ENCODE data around the gene FCER2. TPM values are rescaled to one million over a fixed set of nuclear protein-coding genes. Genes with fewer than 3 reads are reported as not detected.
A peak's percentile ranks its signal among the peaks of the same experiment; 100 is the strongest.
"Not testable (repeated sequence)": the region's sequence is repeated elsewhere in the genome, so short reads cannot be mapped to it uniquely, and the experiment has no call there.

The FCER2 gene, protein sequence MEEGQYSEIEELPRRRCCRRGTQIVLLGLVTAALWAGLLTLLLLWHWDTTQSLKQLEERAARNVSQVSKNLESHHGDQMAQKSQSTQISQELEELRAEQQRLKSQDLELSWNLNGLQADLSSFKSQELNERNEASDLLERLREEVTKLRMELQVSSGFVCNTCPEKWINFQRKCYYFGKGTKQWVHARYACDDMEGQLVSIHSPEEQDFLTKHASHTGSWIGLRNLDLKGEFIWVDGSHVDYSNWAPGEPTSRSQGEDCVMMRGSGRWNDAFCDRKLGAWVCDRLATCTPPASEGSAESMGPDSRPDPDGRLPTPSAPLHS
- total RNA-seq, result 2.7 TPM

DNA sequence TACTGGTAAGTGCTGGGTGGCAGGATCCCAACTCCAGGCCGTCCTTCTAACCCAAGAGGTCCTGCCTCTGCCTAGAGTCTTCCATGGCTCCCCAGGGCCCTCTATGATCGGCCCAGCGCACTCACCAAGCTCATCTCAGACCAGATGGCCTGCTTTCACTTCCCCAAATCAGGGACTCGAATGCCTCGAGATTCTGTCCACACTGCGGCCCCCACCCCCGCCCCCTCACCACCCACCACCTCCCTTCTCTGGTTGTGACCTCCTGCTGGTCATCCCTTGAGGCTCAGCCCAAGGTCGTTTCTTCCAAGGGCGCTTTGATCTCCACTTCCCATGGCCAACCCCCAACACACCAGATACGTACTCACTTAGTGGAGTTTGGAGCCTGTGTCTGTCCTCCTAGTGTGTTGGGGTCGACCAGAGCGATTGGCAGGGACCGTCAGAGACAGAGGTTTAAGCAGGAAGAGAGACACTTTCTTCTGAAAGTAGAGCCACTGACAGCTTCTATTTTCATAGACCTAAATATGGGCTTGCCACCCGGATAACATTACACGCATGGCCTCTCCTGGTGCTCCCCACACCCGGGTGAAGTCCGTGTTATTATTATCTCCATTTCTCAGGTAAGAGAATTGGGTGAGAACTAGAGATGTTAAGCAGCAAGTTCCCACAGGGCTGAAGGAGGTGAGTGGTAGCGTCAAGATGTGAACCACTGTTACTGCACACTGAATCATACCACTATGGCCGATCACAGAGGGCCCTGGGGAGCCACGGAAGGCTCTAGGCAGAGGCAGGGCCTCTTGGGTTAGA lies at the start of gene FCER2:
TSS of gene FCER2 (minus strand) at position 478 of the 804 bp plus-strand sequence. CDS start 2,371 bp downstream, outside the sequence.
- DNase-seq (ENCODE audit: low read depth in 2 of 3, low spot score in 2 of 3), result no peak

DNA sequence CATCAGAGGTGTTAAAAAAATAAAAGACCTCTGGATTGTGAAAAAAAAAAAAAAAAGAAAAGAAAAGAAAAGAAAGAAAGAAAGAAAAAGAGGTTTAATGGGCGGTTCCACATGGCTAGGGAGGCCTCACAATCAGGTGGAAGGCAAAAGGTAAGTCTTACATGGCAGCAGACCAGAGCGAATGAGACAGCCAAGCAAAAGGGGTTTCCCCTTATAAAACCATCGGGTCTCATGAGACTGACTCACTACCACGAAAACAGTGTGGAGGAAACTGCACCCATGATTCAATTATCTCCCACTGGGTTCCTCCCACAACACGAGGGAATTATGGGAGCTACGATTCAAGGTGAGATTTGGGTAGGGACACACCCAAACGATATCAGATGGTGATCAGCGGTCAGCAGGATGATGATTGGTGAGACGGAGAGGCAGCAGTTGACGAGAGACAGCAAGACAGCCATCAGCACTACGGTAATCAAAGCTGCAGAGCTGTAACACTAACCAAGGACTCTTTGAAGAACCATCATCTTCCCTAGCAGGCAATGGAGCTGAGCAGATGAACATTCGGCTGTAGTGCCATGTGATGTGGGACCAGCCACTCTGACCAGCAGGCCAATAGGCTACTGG lies 49.3 kb upstream of the FCER2 start:
- peak in 2 of 3 donors; percentile 36 to 73 for DNase-seq (ENCODE audit: low read depth in 2 of 3, low spot score in 2 of 3)

DNA sequence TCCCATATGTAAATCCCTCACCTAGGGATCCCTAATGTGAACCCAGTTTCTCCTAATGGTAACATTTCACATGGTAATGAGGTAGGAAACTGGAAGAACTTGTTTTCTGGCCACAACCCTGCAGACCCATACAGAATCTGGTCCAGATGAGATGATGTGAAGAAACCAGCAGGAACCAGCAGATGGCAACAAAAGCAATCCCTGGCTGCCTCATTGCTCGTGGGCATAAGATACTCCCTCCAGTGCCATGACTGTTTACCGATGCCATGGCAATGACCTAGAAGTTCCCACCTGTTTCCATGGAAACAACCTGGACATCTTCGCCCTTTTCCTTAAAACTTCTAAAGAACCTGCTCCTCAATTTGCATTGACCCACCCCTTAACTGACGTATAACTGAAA lies 46.8 kb upstream of the FCER2 start:
- peak in 1 of 3 donors; percentile 37 for DNase-seq (ENCODE audit: low read depth in 2 of 3, low spot score in 2 of 3)

DNA sequence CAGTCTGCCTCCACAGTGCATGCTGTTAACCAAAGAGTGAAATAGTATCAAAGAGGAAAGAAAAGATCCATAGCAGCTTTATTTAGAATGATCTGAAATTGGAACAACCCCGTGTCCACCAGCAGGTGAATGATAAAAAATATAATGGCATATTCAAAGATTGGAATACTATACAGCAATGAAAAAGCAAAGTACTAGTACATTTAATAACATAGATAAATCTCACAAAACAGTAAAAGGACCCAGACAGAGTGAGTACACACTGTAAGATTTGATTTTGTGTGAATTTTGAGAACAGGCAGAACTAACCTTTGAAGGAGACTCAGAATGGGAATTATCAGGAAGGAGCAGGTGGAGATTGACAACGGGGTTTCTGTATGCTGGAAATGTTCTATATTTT lies 46.2 kb upstream of the FCER2 start:
- DNase-seq (ENCODE audit: low read depth in 2 of 3, low spot score in 2 of 3), result no peak

DNA sequence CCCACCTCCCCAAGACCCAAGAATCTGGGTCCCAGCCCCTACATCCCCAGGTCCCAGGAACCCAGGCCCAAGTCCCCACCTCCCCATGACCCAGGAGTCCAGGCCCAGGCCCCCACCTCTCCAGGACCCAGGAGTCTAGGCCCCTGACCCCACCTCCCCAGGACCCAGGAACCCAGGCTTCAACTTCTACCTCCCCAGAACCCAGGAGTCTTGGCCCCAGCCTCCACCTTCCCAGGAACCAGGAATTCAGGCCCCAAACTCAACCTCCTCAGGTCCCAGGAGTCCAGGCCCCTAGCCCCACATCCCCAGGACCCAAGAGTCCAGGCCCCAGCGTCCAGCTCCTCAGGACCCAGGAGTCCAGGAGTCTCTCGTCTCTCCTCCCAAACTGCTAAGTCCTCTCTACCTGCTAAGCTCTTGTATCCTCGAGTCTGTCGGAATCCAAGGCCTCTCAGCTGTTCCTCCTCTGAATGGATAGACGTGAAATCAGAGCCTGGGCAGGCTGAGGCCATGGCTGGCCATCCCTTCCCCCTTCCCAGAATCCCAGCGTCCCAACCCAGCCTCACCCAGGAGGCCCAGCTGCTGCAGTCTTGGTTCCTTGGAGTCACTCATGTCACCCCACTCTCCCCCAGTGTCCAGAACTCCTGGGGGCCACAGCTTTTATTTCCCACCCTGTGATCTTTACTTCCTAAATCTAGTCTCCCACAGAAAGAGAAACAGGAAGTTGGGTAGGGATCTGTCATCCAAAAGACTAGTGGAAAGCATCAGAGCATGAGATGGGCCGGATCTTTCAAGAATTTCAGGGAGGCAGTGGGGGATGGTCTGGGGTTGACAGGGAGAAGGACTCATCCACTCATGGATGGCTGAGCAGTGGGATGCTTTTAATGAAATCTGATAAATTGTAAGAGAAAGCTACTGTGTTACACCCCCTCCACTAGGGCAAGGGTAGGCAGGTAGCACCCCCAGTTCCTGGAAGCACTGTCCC lies 45.3 kb upstream of the FCER2 start, which contains the start of gene CD209:
TSS of gene CD209 (minus strand) at position 632 of the 982 bp plus-strand sequence. CDS start at position 609, 23 bp downstream.
- DNase-seq (ENCODE audit: low read depth in 2 of 3, low spot score in 2 of 3), result no peak

DNA sequence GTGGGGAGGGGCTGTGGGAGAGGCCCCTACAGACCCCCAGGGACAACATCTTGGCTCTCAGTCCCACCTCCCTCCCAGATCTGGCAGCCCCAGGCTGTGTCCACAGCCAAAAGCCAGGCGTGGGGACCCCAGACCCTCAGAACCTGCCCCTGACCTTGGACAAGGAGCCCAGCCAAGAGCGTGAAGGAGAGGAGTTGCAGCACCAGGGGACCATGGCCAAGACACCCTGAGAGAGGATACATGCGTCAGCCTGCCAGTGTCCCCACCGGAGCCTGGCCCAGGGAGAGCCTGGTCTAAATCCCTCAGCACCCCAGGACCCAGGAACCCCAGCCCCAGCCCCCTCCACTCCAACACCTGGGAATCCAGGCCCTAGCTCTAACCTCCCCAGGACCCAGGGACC lies 44.4 kb upstream of the FCER2 start:
- DNase-seq (ENCODE audit: low read depth in 2 of 3, low spot score in 2 of 3), result not testable (repeated sequence)

DNA sequence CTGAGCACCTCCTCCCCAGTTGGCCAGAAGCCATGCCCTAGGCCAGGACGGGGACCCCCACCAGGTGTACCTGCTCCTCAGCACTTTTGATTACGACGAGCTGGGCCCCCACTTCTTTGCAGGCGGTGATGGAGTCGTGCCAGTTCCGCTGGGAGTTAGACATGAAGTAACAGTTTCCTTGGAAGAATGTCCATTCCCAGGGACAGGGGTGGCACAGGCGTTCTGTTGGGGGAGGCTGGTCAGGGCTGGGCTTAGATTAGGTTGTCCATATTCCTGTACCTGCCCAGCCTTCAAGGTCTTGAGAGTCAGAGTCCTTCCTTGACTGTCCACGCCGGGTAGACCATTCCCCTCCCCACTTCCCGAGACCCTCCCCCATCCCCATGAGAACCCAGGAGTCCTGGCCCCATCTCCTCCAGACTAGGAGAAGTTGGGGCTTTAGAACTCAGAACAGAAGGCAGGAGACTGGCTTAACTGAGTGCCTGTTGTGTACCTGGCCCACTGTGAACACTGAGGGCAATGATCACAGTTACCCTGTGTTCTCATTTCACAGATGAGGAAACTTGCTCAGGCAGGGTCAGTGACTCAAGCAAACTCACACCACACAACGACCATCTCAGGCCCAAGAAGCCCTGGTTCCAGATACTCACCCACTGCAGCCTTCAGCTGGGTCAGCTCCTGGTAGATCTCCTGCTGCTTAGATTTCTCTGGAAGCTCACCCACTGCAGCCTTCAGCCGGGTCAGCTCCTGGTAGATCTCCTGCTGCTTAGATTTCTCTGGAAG lies 43.1 kb upstream of the FCER2 start:
- no peak for DNase-seq (ENCODE audit: low read depth in 2 of 3, low spot score in 2 of 3)

DNA sequence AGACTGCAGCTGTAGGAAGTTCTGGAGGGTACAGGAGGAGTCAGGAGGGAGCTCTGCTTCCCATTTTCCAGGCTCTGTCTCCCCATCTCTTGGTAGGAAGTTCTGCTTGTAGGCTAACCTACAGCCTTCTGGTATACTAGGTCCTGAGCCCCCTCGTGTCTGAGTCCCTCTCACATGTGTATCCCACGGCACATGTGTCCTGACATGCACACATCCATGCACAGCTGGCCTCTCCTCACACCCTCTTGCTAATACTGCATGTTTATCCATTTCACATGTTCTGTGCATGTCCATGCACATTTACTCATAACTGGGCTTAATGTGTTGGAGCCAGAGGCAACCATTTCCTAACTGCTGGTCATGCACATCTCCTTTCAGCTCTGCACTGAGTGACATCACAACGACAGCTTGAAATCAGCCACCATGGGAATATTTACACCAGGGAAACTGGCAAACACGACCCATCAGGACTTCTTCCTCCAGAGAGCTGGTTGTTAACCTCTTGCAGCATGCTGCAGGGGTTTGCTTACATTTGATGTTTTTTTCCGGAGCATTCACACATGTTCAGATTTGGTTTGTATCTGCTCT lies 42.4 kb upstream of the FCER2 start:
- DNase-seq (ENCODE audit: low read depth in 2 of 3, low spot score in 2 of 3), result no peak

DNA sequence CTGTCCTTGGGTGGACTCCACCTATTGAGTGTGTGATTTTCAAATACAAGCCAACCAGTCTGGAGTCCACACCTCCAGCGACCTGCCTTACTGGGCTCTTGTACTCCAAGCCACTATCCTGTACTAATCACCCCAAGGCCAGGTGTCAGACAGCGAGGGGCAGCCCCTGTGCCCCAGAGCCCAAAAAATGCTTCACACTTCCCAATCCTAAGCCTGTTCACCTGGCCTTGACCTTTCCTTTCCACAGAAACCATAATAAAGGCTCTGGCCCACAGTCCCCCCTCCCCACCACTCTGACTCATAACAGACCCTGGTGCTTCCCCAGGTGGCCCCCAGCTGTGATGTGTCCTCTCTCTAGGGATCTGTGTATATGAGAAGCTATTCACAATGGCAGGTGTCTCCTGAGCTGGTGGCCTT lies 41.5 kb upstream of the FCER2 start:
- no peak for DNase-seq (ENCODE audit: low read depth in 2 of 3, low spot score in 2 of 3)

DNA sequence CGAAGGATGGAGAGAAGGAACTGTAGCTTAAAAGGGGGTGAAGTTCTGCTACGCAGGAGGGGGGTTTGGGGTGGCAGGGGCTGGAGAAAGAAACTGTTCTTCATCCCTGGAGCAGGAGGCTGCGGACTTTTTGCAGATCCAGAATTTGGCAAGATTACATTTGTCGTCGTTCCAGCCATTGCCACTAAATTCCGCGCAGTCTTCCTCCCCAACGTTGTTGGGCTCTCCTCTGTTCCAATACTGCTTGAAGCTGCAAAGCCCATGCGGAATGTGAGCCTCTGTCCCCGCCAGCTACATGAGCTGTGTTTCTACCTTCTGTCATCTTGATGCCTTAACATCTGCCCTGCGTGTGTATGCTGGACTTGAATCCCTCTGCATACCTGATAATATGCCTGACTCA lies 41.1 kb upstream of the FCER2 start:
- no peak for DNase-seq (ENCODE audit: low read depth in 2 of 3, low spot score in 2 of 3)

DNA sequence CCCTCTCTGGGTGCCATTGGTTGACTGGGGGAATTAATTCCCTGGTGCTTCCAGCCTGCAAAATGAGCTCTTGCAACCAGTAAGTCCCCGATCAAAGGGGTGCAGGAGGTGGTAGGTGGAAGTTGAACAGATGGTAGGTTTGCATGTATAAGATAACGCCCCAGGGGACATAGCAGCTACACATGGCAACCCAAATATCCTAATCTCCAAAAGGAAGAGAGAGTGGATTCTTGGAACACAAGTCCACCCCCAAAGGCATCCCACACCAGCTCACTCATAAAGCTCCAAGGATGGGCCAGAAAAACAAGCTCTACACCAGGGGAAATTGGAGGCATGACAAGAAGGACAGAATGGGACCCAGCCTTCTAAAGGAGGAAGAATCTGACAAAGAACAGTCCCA lies 40.6 kb upstream of the FCER2 start:
- no peak for DNase-seq (ENCODE audit: low read depth in 2 of 3, low spot score in 2 of 3)

DNA sequence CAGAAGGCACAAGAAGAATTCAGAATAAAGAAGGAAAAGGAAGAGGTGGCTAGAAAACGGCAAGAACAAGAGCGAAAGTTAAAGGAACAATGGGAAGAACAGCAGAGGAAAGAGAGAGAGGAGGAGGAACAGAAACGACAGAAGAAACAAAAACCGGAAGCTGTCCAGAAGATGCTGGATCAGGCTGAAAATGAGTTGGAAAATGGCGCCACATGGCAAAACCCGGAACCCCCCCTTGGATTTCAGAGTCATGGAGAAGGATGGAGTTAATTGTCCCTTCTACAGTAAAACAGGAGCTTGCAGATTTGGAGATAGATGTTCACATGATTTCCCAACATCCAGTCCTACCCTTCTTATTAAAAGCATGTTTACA lies 38.7 kb upstream of the FCER2 start:
- DNase-seq (ENCODE audit: low read depth in 2 of 3, low spot score in 2 of 3), result no peak

DNA sequence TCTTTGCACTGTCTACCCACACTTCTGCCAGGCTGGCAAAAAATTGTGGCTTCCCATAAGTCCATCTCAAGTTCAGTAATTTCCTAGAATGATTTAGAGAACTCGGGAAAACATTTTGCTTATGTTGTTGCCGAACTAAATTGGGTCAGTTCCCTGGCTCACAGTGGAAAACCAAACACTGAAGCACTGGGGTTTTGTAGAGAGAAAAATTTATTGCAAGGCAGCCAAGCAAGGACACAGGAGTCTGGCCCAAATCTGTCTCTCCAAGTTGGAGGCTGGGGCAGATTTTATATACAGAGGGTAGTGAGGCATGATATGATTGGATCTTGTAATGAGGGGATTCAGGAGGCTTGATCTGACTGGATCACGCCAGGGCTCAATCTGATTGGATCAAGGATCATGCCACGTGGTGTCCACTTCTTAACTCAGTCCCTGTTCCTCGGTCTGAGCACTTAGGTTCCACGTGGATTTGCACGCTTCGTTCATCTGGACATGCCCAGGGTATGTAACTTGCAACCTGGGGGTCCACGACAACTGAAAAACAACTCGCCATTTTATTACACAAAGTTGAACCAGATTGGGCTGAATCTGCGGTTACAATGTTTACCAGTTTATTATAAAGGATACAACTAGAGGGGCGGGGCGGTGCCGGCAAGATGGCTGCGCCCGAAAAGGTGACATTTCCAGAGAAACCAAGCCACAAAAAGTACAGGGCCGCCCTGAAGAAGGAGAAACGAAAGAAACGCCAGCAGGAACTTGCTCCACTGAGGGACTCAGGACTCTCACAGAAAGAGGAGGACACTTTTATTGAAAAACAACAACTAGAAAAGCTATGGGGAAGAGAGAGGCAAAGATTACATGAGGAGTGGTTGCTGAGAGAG lies 38.1 kb upstream of the FCER2 start:
- no peak for DNase-seq (ENCODE audit: low read depth in 2 of 3, low spot score in 2 of 3)

DNA sequence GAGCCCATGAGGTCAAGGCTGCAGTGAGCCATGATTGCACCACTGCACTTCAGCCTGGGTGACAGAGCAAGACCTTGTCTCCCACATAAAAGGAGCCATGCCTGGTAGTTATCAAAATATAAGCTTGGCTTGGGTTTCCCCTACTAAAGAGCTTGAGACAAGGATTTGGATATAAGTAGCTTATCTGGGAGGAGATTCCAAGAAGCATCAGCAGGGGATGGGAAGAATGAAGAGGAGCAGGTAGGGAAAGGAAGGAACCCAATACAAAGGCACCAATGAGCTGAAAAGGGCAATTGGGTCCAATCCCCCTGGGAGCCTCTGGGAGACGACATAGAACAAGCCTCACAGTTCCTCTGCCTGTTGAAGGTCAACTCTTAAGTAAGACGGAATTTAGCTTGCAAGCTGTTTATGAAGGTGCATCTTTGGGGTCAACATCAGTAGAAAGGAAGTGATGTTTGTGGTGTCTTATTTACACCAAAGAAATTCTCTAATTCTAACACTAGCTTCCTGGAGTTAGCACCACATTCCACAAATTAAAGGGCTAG lies 37.4 kb upstream of the FCER2 start:
- DNase-seq (ENCODE audit: low read depth in 2 of 3, low spot score in 2 of 3), result no peak

DNA sequence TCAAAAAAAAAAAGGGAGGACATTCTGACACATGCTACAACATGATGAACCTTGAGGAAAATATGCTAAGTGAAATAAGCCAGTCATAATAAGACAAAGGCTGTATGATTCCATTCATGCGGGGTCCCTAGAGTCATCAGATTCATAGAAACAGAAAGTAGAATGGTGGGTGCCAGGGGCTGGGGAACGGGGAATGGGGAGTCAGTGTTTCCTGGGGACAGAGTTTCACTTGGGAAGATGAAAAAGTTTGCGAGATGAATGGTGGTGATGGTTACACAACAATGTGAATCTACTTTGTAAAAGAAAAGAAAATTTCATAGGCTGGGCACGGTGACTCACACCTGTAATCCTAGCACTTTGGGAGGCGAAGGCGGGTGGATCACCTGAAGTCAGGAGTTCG lies 36.1 kb upstream of the FCER2 start:
- no peak for DNase-seq (ENCODE audit: low read depth in 2 of 3, low spot score in 2 of 3)

DNA sequence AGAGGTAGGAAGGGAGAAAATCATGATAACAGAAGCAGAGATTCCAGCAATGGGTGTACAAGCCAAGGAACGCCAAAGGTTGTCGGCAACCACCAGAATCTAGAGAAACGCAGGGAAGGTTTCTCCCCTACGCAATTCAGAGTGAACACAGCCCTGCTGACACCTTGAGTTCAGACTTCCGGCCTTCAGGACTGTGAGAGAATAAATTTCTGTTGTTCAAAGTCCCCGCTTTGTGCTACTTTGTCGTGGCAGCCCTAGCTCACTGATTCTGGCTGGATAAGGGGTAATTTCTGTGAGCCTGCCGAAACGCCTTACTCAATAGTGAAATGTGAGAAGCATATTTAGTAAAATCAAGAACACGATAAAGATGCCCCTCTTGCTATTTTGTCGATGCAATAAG lies 35.3 kb upstream of the FCER2 start:
- DNase-seq (ENCODE audit: low read depth in 2 of 3, low spot score in 2 of 3), result no peak

DNA sequence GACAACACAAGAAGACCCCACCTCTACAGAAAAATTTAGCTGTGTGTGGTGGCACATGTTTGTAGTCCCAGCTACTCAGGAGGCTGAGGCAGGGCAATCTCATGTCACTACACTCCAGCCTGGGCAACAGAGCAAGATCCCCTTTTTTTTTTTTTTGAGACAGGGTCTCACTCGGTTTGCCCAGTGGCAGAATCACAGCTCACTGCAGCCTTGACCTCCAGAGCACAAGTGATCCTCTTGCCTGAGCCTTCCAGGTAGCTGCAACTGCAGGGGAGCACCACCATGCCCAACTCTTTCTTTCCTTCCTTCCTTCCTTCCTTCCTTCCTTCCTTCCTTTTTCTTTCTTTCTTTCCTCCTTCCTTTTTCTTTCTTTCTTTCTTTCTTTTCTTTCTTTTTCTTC lies 34.2 kb upstream of the FCER2 start:
- DNase-seq (ENCODE audit: low read depth in 2 of 3, low spot score in 2 of 3), result no peak

Measured in hematopoietic multipotent progenitor cell (in vitro differentiated cells).